DOHH2 (cell line): ENCODE data around the gene MSH6.

ENCODE experiments used
- H3F3A ChIP-seq: fragments of 200-600 bp; sonication (generic), shearing (Covaris generic); 2 replicates; pipeline ENCODE4 v1.6.0; 2016; ENCODE audit warnings: antibody characterized with exemption, mild to moderate bottlenecking; ENCODE audit not compliant: control insufficient read depth, insufficient read depth
- H3K27ac ChIP-seq: fragments of 200-600 bp; sonication (generic); 2 replicates; pipeline ENCODE4 v1.5.1; 2014; ENCODE audit warnings: low read depth, mild to moderate bottlenecking, low read length, moderate library complexity
- H3K27me3 ChIP-seq: fragments of 200-600 bp; sonication (generic); 2 replicates; pipeline ENCODE4 v1.6.1; 2014; ENCODE audit warnings: mild to moderate bottlenecking, low read length, mixed read lengths; ENCODE audit not compliant: control insufficient read depth
- H3K36me3 ChIP-seq: fragments of 200-600 bp; sonication (generic); 2 replicates; pipeline ENCODE4 v1.6.1; 2014; ENCODE audit warnings: mild to moderate bottlenecking, low read length, moderate library complexity, mixed read lengths; ENCODE audit not compliant: control insufficient read depth
- H3K4me1 ChIP-seq: fragments of 200-600 bp; sonication (generic); 2 replicates; pipeline ENCODE4 v1.6.1; 2014; ENCODE audit warnings: mild to moderate bottlenecking, low read length, mixed read lengths; ENCODE audit not compliant: control insufficient read depth
- H3K4me2 ChIP-seq: fragments of 200-600 bp; sonication (generic); 2 replicates; pipeline ENCODE4 v1.6.0; 2014; ENCODE audit warnings: mild to moderate bottlenecking, low read length, moderate library complexity
- H3K4me3 ChIP-seq: fragments of 200-600 bp; sonication (generic); 2 replicates; pipeline ENCODE4 v1.5.1; 2014; ENCODE audit warnings: mild to moderate bottlenecking, low read length, mixed read lengths
- H3K79me2 ChIP-seq: fragments of 200-600 bp; sonication (generic); 2 replicates; pipeline ENCODE4 v1.6.1; 2014; ENCODE audit warnings: mild to moderate bottlenecking, low read length, mixed read lengths; ENCODE audit not compliant: control insufficient read depth
- H3K9me2 ChIP-seq: fragments of 200-600 bp; sonication (generic); replicated peaks from 2 replicates; pipeline ENCODE4 v1.6.1; 2014; ENCODE audit warnings: mild to moderate bottlenecking, low read length, mixed read lengths; ENCODE audit not compliant: control insufficient read depth
- H3K9me3 ChIP-seq: fragments of 200-600 bp; sonication (generic); 2 replicates; pipeline ENCODE4 v1.6.1; 2014; ENCODE audit warnings: antibody characterized with exemption, low read length, mixed read lengths; ENCODE audit not compliant: control insufficient read depth, insufficient read depth
- H4K20me1 ChIP-seq: fragments of 200-600 bp; sonication (generic); 2 replicates; pipeline ENCODE4 v1.6.0; 2014; ENCODE audit warnings: low read depth, mild to moderate bottlenecking, antibody characterized with exemption, low read length, moderate library complexity; ENCODE audit not compliant: control insufficient read depth, insufficient read depth
- EZH2phosphoT487 ChIP-seq: fragments of 200-600 bp; sonication (generic); IDR thresholded peaks from 2 replicates; pipeline ENCODE4 v1.6.1; 2017; ENCODE audit warnings: borderline replicate concordance, mild to moderate bottlenecking, antibody characterized with exemption, low read length, moderate library complexity, mixed read lengths
- TF ChIP-seq, protein P1 (sequence below): fragments of 200-600 bp; sonication (generic); IDR thresholded peaks from one replicate; pipeline ENCODE4 v1.5.1; 2014; ENCODE audit warnings: antibody characterized with exemption, mild to moderate bottlenecking, low read depth, low read length; ENCODE audit not compliant: poor library complexity, severe bottlenecking

The MSH6 gene

DNA sequence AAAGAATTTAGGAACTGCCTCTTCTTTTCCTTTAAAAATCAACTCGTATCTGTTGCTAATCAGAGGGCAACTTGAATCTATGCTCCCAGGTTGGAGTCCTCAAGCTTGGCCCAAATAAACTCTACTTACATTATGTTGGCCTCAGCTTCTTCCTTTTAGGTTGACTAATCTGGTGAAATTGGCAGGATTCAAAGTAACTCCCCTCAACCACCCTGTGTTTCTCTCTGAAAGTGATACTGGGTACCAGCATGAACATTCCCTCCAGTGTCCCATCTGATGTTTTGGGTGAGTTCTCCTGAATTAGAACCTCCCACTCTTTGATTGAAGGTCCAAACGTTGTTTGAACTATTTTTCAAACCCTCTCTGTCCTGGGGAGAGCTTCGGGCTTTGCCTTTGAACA is 41.3 kb upstream of the MSH6 start:
- peaks cover 38% of the 10 kb centered on the region for H3K79me2 ChIP-seq
- no peak overlapping the region for H3K4me3 ChIP-seq
- H3K36me3 ChIP-seq = peaks cover 90% of the 10 kb centered on the region
- no peaks in the 10 kb centered on the region for H4K20me1 ChIP-seq
- H3K27ac ChIP-seq = 0 out of 2 replicates have a peak overlapping the region, but pooled peaks have one; percentile 4
- H3K9me2 ChIP-seq = no peaks in the 10 kb centered on the region
- no peaks in the 10 kb centered on the region for H3F3A ChIP-seq
- H3K4me2 ChIP-seq = no peak overlapping the region
- TF ChIP-seq, protein P1, sequence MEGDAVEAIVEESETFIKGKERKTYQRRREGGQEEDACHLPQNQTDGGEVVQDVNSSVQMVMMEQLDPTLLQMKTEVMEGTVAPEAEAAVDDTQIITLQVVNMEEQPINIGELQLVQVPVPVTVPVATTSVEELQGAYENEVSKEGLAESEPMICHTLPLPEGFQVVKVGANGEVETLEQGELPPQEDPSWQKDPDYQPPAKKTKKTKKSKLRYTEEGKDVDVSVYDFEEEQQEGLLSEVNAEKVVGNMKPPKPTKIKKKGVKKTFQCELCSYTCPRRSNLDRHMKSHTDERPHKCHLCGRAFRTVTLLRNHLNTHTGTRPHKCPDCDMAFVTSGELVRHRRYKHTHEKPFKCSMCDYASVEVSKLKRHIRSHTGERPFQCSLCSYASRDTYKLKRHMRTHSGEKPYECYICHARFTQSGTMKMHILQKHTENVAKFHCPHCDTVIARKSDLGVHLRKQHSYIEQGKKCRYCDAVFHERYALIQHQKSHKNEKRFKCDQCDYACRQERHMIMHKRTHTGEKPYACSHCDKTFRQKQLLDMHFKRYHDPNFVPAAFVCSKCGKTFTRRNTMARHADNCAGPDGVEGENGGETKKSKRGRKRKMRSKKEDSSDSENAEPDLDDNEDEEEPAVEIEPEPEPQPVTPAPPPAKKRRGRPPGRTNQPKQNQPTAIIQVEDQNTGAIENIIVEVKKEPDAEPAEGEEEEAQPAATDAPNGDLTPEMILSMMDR = no peak
- no peak for TF ChIP-seq EZH2phosphoT487
- H3K9me3 ChIP-seq = no peaks in the 10 kb centered on the region
- no peaks in the 10 kb centered on the region for H3K27me3 ChIP-seq
- H3K4me1 ChIP-seq = peaks cover 50% of the 10 kb centered on the region

DNA sequence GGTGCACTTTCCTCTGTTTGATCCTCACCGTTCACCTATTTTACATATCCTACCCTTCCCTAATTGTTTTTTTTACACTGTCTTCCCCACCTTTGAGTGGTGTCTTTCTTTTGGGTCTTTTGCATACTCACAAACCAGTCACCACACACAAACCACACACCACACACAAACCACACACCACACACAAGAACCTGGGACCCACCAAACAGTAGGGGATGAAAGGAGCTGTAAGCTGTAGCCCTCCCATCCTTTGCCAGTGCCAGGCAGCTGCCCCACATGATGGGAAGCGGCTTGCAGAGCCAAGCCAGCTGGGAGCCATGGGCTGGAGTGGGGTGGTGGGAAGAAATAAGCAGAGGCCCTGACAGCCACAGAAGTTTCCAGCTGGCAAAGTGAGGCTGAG is 38.9 kb upstream of the MSH6 start:
- Histone ChIP-seq H4K20me1 (no peaks in the 10 kb centered on the region), H3K27ac (no peak overlapping the region), H3K4me3 (no peak overlapping the region), H3K9me2 (no peaks in the 10 kb centered on the region), H3K4me2 (no peak overlapping the region), H3K79me2 (peaks cover 42% of the 10 kb centered on the region), H3K36me3 (peaks cover 90% of the 10 kb centered on the region), H3F3A (no peaks in the 10 kb centered on the region), H3K9me3 (no peaks in the 10 kb centered on the region; the same call in 1 of the 2 replicates), H3K27me3 (no peaks in the 10 kb centered on the region), H3K4me1 (peaks cover 43% of the 10 kb centered on the region)
- TF ChIP-seq, protein P1 = no peak
- TF ChIP-seq EZH2phosphoT487 = no peak

DNA sequence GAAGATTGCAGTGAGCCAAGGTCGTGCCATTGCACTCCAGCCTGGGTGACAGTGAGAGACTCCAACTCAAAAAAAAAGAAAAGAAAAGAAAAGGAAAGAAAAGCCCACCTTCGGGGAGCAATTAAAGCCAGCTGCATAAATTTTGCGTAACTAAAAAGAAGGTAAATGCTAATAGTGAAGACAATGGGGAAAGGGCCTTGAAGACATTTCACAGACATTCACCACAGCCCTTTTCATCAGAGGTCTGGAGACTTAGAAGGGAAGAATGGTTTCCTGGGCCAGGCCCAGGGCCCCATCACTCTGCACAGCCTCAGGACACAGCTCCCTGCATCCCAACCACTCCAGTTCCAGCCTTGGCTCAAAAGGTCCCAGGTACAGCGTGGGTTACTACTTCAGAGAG is 35.1 kb upstream of the MSH6 start:
- no peaks in the 10 kb centered on the region for H3K27me3 ChIP-seq
- H3K9me2 ChIP-seq = no peaks in the 10 kb centered on the region
- no peaks in the 10 kb centered on the region for H4K20me1 ChIP-seq
- H3K4me3 ChIP-seq = no peak overlapping the region
- H3K27ac ChIP-seq = no peak overlapping the region
- H3K4me1 ChIP-seq = peaks cover 67% of the 10 kb centered on the region
- H3K36me3 ChIP-seq = peaks cover 80% of the 10 kb centered on the region
- no peaks in the 10 kb centered on the region; the same call in 1 of the 2 replicates for H3K9me3 ChIP-seq
- H3K79me2 ChIP-seq = peaks cover 65% of the 10 kb centered on the region
- no peak overlapping the region for H3K4me2 ChIP-seq
- peaks cover 2% of the 10 kb centered on the region; the same call in 1 of the 2 replicates for H3F3A ChIP-seq
- TF ChIP-seq EZH2phosphoT487 = no peak
- TF ChIP-seq, protein P1 = no peak
